ENCODE measurements around the gene PCSK6.

DNA sequence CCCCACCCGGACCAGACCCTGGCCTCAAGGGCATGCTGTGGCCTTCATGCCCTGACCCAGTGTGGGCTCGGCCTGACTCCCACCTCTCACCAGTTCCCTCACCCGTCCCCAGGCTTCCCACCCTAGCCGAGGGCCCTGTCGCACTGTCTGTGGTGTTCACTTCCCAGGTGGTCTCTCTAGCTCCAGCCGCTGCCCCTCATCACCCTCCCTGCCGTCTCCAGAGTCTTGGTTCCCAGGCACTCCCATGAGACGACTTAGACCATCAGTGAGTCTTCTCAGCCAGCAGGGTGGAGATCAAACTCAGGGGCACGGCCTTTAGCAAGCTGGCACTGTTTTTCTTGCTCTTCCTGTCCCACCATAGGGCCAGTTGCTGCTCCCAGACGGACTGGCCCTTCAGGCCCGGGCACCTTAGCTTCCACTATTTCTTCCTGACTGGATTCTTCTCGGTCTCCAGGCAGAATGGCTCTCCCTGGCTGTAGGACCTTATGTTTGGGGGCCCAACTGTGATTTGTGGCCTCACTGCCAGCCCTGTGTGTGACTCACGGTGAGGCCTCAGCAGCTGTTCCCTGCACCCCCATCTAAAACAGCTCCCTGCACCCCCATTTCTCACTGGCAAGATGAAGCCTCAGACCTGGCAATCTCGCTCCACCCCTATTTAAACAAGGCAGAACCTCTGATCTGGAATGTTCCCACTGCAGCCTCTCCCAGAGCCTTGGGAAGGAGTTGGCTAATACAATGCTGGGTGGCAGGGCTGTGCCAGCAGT is 9.4 kb upstream of the PCSK6 start:
- TF ChIP-seq, protein P1, sequence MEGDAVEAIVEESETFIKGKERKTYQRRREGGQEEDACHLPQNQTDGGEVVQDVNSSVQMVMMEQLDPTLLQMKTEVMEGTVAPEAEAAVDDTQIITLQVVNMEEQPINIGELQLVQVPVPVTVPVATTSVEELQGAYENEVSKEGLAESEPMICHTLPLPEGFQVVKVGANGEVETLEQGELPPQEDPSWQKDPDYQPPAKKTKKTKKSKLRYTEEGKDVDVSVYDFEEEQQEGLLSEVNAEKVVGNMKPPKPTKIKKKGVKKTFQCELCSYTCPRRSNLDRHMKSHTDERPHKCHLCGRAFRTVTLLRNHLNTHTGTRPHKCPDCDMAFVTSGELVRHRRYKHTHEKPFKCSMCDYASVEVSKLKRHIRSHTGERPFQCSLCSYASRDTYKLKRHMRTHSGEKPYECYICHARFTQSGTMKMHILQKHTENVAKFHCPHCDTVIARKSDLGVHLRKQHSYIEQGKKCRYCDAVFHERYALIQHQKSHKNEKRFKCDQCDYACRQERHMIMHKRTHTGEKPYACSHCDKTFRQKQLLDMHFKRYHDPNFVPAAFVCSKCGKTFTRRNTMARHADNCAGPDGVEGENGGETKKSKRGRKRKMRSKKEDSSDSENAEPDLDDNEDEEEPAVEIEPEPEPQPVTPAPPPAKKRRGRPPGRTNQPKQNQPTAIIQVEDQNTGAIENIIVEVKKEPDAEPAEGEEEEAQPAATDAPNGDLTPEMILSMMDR (IDR thresholded peaks at IDR 0.05; ENCODE audit: low read length) = no peak
- TF ChIP-seq EZH2 (optimal IDR thresholded peaks at IDR 0.05; ENCODE audit: low read depth, low read length) (no peak), EZH2phosphoT487 (IDR thresholded peaks at IDR 0.05; ENCODE audit: low read length) (no peak)

Measured in MM.1S (cell line).